Measurements from ENCODE around the gene ZNRF2.

The ZNRF2 gene

DNA sequence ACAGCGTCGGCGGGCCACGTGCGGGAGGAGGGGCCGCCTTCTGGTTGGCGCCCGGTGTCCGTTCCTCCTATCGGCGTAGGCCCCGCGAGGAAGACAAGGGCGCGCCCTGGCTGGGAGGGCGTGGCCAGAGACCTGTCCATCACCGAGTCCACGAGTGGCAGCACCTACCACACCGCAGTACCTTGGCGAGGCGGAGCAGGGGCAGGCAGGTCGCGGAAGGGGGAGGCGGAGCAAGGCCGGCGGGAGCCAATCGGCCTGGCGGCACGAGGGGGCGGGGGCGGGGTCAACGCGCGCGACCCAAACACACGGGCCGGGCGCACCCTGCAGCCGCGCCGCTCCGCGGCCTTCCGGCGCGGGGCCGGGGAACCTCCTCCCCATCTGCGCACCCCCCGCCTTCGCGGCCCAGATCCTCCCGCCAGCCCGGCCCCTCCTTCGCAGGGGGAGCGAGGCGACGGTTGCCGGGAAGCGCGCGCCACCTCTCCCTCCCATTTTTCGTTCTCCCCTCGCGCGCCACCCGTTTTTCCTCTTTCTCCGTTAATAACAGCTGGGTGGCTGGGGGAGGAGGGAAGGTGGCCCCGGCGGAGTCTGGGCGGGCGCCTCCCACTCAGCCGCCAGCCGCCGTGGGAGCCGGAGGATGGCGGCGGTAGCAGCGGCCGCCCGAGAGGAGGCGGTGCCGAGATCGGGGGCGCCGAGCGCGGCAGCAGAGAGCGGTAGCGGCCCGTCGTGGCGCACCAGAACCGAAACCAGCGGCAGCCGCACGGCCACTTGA is at the start of gene ZNRF2:
Gene ZNRF2, plus strand, starts transcription at position 300 of the 769 bp plus-strand sequence. CDS start 761 bp downstream, outside the sequence.
- DNase-seq (ENCODE audit: low read depth in 2 of 2), result peak; percentile 84

- no peak for DNase-seq (ENCODE audit: low read depth in 2 of 2)
These were observed 47.1 kb upstream of the ZNRF2 start for GRCh38 chr7:30237271-30237695.

GRCh38 chr7:30238721-30239441 is 45.5 kb upstream of the ZNRF2 start:
- no peak for DNase-seq (ENCODE audit: low read depth in 2 of 2)

- no peak for DNase-seq (ENCODE audit: low read depth in 2 of 2)
These were observed 44.1 kb upstream of the ZNRF2 start for GRCh38 chr7:30240106-30240800.

DNA sequence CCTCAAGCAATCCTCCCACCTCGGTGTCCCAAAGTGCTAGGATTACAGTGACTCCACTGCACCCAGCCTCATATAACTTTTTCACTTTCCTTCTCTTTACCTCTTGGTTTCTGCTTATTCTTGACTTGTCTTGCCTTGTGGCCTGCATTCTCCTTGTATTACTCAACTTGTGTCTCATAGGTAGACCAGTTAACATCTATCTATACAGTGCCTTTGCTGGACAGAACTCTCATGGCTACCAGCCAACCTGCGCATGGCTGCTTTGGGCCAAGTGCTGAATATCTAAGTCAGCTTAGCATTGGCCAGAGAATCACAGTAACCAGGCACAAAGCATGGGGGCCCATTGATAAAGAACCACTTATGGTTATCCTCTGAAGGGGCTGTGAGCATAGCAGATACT is 42.6 kb upstream of the ZNRF2 start:
- DNase-seq (ENCODE audit: low read depth in 2 of 2), result no peak

- DNase-seq (ENCODE audit: low read depth in 2 of 2), result no peak
These were observed 40.1 kb upstream of the ZNRF2 start for GRCh38 chr7:30244340-30244739.

GRCh38 chr7:30245913-30246312 is 38.5 kb upstream of the ZNRF2 start:
- DNase-seq (ENCODE audit: low read depth in 2 of 2), result no peak

- DNase-seq (ENCODE audit: low read depth in 2 of 2), result no peak
These were observed 38.0 kb upstream of the ZNRF2 start for GRCh38 chr7:30246392-30246791.

DNA sequence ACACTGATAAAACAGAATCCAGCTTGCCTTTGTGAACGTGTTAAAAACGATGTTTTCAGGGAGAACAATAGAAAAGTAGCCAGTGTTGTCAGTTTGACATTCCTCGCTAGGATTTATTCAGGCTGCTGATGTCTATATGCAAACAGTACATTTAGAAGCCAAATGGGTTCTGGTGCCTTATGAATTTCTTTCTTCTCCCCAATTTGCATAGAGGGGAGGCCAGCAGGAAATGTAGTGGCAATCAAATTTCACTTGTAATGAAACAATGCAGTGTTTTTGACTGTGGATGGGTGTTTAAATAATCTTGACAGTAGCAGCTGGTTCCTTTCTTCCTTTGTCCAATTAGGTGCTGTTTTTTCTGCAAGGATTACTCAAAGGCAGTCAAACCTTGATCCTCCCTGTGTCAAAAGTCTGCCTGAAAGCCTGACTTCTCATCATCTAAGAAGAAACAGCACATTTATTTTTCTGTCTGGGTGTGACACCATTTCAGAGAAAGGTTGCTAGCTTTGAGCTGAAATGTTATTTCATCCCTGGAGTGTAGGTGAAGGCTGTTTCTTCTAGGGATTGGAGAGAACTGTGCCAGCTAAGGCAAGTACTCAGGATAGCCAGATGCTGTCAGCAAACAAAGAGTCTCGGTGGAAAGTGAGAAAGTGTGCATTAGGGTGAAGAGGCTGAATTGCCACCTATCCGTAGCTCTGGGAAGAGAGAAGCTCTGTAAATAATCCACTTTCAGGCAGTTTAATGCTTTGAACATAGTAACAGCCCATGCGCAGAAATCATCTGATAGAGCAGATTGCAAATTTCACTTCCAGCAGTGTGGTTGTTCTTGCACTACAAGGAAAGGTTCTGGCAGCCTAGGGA is 36.6 kb upstream of the ZNRF2 start:
- DNase-seq (ENCODE audit: low read depth in 2 of 2), result no peak

- DNase-seq (ENCODE audit: low read depth in 2 of 2), result no peak
These were observed 35.1 kb upstream of the ZNRF2 start for GRCh38 chr7:30249316-30249715.

DNA sequence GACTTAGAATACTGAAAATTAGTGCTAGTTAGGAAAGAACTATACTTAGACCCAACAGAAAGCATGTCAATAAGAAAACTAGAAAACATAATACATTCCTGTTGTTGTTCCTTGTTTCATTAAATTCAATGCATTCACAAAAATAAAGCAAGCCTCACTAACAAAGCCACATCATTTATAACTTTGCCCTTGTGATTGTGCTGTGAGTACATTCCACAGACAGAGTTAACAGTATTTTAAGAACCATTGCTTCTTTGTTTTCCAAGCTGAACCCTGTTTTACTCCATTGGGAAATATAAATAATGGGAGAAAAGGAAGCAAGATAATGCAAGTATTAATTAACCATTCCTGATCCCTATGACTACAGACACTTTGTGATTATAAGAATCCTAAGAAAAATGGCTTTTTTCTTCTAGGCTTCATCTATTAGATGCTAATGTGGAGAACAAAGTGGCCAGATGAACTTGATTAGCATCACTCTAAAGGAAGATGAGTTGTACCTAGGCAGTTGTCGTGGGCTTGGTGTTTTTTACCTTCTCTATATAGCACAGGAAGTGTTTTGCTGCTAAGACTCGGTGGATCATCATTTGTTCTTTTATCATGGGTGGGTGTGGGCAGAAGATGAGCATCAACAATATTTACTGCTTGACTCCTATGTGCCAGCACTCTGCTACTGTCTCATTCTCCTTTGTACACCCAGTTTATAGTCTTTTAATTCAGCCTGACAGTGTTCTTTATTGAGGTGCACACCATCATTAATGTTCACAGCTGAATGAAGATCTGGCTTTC is 34.2 kb upstream of the ZNRF2 start:
- no peak for DNase-seq (ENCODE audit: low read depth in 2 of 2)

GRCh38 chr7:30251708-30252329 is 32.6 kb upstream of the ZNRF2 start:
- no peak for DNase-seq (ENCODE audit: low read depth in 2 of 2)

- no peak for DNase-seq (ENCODE audit: low read depth in 2 of 2)
These were observed 31.3 kb upstream of the ZNRF2 start for GRCh38 chr7:30252885-30253795.

DNA sequence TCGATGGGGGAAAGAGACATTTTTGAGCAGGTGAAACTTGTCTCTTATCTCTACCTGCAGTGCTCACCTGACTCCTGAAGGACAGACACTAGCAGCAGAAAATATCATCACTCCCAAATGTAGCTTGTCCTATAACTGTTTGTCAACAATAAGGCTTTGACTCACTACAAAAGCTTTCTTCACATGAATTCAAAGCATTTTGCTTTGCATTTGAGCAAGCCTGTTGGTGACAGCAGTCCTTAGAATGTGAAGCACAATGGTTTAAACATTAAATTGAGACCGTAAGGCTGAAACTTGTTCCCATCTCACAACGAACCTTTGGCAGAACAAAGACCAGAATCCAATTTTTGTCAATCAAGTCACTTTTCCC is 30.6 kb upstream of the ZNRF2 start:
- no peak for DNase-seq (ENCODE audit: low read depth in 2 of 2)

- DNase-seq (ENCODE audit: low read depth in 2 of 2), result no peak
These were observed 30.1 kb upstream of the ZNRF2 start for GRCh38 chr7:30254248-30254647.

- no peak for DNase-seq (ENCODE audit: low read depth in 2 of 2)
These were observed 29.7 kb upstream of the ZNRF2 start for GRCh38 chr7:30254717-30255063.

DNA sequence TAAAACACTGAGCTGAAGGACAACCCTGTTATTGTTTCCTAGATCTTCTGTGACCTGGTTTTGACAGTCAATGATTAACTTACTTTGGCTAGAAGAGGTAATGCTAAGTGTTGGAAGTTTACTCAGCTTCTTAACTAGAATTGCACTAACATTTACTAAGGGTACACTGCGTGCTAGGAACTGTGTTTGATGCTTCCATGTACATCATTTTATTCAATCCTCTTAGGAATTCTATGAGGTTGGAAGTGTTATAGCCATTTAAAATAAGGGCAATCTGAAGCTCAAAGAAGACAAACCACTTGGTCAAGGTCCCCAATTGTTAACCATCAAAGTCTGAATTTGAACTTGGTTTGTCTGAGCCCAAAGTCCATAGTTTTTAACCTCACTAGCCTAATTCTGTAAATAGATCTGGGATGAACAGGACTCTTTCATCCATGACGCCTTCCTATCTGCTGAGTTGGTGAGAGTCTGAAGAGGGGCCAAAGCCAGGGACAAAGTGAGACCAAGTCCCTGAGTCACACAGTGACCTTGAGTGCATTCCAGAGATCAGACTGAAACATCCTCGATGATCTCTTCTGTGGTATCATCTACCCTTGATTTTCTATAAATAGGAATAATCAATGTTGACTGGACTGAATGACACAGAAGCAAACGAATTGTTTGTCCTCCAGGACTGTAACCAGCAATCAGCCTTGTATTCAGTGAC is 29.2 kb upstream of the ZNRF2 start:
- DNase-seq (ENCODE audit: low read depth in 2 of 2), result no peak

- DNase-seq (ENCODE audit: low read depth in 2 of 2), result no peak
These were observed 28.0 kb upstream of the ZNRF2 start for GRCh38 chr7:30256349-30256858.

Data from fibroblast of skin of left biceps (primary cell).